PC-9 (cell line): Measurements from ENCODE around the gene CLASP1. TPM values are rescaled to one million over a fixed set of nuclear protein-coding genes. Genes with fewer than 3 reads are reported as not detected.

Experiments
- BruUV-seq: library from RNA; stranded (reverse); fragments of 400-500 nt; replicated peaks from 2 replicates; lab custom pipeline; 2021; lab: Mats Ljungman, UMichigan
- CTCF ChIA-PET: fragments of 300-600 bp; sonication (Branson Sonifier 250); formaldehyde crosslinking; loops from one replicate; lab custom pipeline; 2022; ENCODE audit warnings: antibody characterized with exemption; lab: Charles Lee
- POLR2A ChIA-PET: fragments of 300-600 bp; sonication (Branson Sonifier 250); formaldehyde crosslinking; loops from one replicate; lab custom pipeline; 2022; ENCODE audit warnings: antibody characterized with exemption; ENCODE audit not compliant: unreplicated experiment; lab: Charles Lee
- DNase-seq, 2 experiments: peaks; one replicate each; pipeline versions ENCODE4 v3.0.0 to v3.0.0-alpha.2; 2015 to 2022; ENCODE audit warnings: mixed read lengths in 1 of 2
- H2AFZ ChIP-seq: fragments of 200-600 bp; sonication (generic); 2 replicates; pipeline ENCODE4 v1.8.1; 2017; ENCODE audit warnings: antibody characterized with exemption
- H3F3A ChIP-seq: fragments of 200-600 bp; sonication (generic); 2 replicates; pipeline ENCODE4 v1.8.1; 2017; ENCODE audit warnings: antibody characterized with exemption, mild to moderate bottlenecking, low read depth; ENCODE audit not compliant: insufficient read depth
- H3K27ac ChIP-seq: fragments of 200-600 bp; sonication (generic); 2 replicates; pipeline ENCODE4 v1.6.1; 2016; ENCODE audit warnings: mixed run types
- H3K27me3 ChIP-seq: fragments of 200-600 bp; sonication (generic); 2 replicates; pipeline ENCODE4 v1.6.1; 2016; ENCODE audit warnings: low read depth, mixed run types; ENCODE audit not compliant: insufficient read depth
- H3K36me3 ChIP-seq: fragments of 200-600 bp; sonication (generic); 2 replicates; pipeline ENCODE4 v1.6.1; 2016; ENCODE audit warnings: low read depth, mixed run types
- H3K4me1 ChIP-seq: fragments of 200-600 bp; sonication (generic); replicated peaks from 2 replicates; pipeline ENCODE4 v1.6.1; 2016; ENCODE audit warnings: mixed run types; ENCODE audit not compliant: insufficient read depth
- H3K4me2 ChIP-seq: fragments of 200-600 bp; sonication (generic); 2 replicates; pipeline ENCODE4 v1.6.1; 2017; ENCODE audit warnings: mixed run types
- H3K4me3 ChIP-seq: fragments of 200-600 bp; sonication (generic); 2 replicates; pipeline ENCODE4 v1.6.1; 2016; ENCODE audit warnings: mixed run types
- H3K79me2 ChIP-seq: fragments of 200-600 bp; sonication (generic); 2 replicates; pipeline ENCODE4 v1.6.1; 2017; ENCODE audit warnings: low read depth, mixed run types
- H3K9me2 ChIP-seq: fragments of 200-600 bp; sonication (generic); 2 replicates; pipeline ENCODE4 v1.8.1; 2017; ENCODE audit warnings: mild to moderate bottlenecking; ENCODE audit not compliant: insufficient read depth
- H3K9me3 ChIP-seq: fragments of 200-600 bp; sonication (generic); 2 replicates; pipeline ENCODE4 v1.8.1; 2016; ENCODE audit warnings: low read depth; ENCODE audit not compliant: insufficient read depth
- H4K20me1 ChIP-seq: fragments of 200-600 bp; sonication (generic); 2 replicates; pipeline ENCODE4 v1.8.1; 2017; ENCODE audit not compliant: insufficient read depth
- CTCF ChIP-seq: fragments of 200-600 bp; sonication (generic); conservative IDR thresholded peaks from 2 replicates; pipeline ENCODE4 v1.6.1; 2017; ENCODE audit warnings: mixed run types, antibody characterized with exemption, mild to moderate bottlenecking, moderate library complexity
- EZH2 ChIP-seq: fragments of 200-600 bp; sonication (generic); IDR thresholded peaks from 2 replicates; pipeline ENCODE4 v1.8.0; 2017; ENCODE audit warnings: antibody characterized with exemption, low read depth
- intact Hi-C: fragments of 100-400 bp; cut with micrococcal nuclease; formaldehyde crosslinking; loops from one replicate; pipeline ENCODE4 v1.10.0; 2022; ENCODE audit not compliant: unreplicated experiment
- total RNA-seq: library from RNA; stranded (reverse); gene quantifications from 2 replicates; pipeline ENCODE4 v1.2.3, GENCODE V29; 2021

Gene CLASP1
- total RNA-seq, 1 experiment from 2014 or later, result 61.8 TPM

GRCh38 chr2:121288454-121289231, 360.6 kb downstream of the CLASP1 start:
- no peak for DNase-seq
- Histone ChIP-seq H3K27me3 (no peaks in the 10 kb centered on the region), H3K27ac (no peak overlapping the region), H3K79me2 (no peaks in the 10 kb centered on the region), H3K36me3 (no peaks in the 10 kb centered on the region), H4K20me1 (no peaks in the 10 kb centered on the region), H3K4me2 (no peak overlapping the region), H3K4me3 (no peak overlapping the region), H3K9me2 (no peaks in the 10 kb centered on the region), H3F3A (peaks cover 10% of the 10 kb centered on the region; the same call in 1 of the 2 replicates), H3K9me3 (no peaks in the 10 kb centered on the region), H3K4me1 (peaks cover 17% of the 10 kb centered on the region), H2AFZ (no peak overlapping the region)
- TF ChIP-seq EZH2 (no peak), CTCF (no peak)
- ChIA-PET CTCF (no interaction called here), POLR2A (no interaction called here)
- no TSS peak for BruUV-seq
- intact Hi-C loops, result loop anchor here (10.0 kb wide), 1 partner anchor 84 kb away; no protein-coding TSS in a partner anchor

GRCh38 chr2:121287956-121288355, 361.3 kb downstream of the CLASP1 start:
- Histone ChIP-seq H3K27ac (no peak overlapping the region), H3K36me3 (no peaks in the 10 kb centered on the region), H3K9me2 (no peaks in the 10 kb centered on the region), H2AFZ (no peak overlapping the region), H3K4me2 (no peak overlapping the region), H4K20me1 (no peaks in the 10 kb centered on the region), H3K4me3 (no peak overlapping the region), H3K9me3 (no peaks in the 10 kb centered on the region), H3K4me1 (peaks cover 15% of the 10 kb centered on the region; the same call in 1 of the 2 replicates), H3F3A (peaks cover 13% of the 10 kb centered on the region; the same call in 1 of the 2 replicates), H3K27me3 (no peaks in the 10 kb centered on the region), H3K79me2 (no peaks in the 10 kb centered on the region)
- intact Hi-C loops, result loop anchor here (10.0 kb wide), 1 partner anchor 83 kb away; no protein-coding TSS in a partner anchor
- POLR2A ChIA-PET, result no interaction called here
- TF ChIP-seq CTCF (no peak), EZH2 (no peak)
- BruUV-seq, result no TSS peak
- CTCF ChIA-PET, result no interaction called here
- DNase-seq, result no peak

Other genes with a start within 250 kb of the CLASP1 start
- not detected in 2 replicates for gene RNU4ATAC, start 118.6 kb downstream of the CLASP1 start, total RNA-seq
- 48.1 and 75.9 TPM in 2 replicates for gene NIFK, start 87.4 kb upstream of the CLASP1 start, total RNA-seq
- 69.8 and 70.4 TPM in 2 replicates for gene TSN, start 106.2 kb upstream of the CLASP1 start, total RNA-seq